ENCODE results near the gene FRAS1.

The FRAS1 gene

GRCh38 chr4:78560296-78560963 lies 503.3 kb downstream of the FRAS1 start:
- DNase-seq: no peak

- no peak for DNase-seq
Observed at GRCh38 chr4:78561677-78562076, 504.6 kb downstream of the FRAS1 start.

DNA sequence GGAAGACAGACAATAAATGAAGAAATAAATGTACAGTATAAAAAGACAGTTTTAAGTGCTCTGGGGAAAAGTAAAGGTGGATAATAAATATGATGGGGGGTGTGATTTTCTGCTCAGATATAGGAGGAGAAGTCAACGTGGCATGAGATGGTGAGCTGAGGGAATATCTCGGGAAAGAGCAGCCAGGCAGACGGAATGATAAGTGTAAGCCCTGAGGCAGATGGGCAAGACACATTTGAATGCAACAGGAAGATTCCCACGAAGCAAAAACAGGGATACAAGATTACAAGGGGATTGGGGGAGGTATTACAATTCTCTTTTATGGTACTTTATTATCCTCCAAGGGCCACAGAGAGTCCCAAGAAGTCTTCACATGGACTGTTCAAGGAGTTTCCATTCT lies 505.6 kb downstream of the FRAS1 start:
- DNase-seq: no peak

DNA sequence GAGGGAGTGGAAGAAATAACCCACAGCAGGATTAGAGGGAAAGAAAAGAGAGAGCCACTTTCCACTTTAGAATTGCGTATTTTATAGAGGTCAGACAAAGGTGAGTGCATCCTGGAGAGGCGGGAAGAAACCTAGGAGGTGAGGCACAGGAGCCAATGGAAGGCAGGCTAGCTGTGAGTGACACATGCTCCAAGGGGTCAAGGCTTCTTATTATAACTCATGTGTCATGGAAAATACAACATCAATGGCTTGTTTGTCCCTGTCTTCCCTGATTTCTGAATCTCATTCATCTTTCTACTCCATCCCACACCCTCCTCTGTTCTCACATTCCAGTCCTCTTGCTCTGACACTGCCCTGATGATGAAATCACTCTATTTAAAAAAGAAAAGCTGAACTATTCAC lies 508.8 kb downstream of the FRAS1 start:
- DNase-seq: no peak

DNA sequence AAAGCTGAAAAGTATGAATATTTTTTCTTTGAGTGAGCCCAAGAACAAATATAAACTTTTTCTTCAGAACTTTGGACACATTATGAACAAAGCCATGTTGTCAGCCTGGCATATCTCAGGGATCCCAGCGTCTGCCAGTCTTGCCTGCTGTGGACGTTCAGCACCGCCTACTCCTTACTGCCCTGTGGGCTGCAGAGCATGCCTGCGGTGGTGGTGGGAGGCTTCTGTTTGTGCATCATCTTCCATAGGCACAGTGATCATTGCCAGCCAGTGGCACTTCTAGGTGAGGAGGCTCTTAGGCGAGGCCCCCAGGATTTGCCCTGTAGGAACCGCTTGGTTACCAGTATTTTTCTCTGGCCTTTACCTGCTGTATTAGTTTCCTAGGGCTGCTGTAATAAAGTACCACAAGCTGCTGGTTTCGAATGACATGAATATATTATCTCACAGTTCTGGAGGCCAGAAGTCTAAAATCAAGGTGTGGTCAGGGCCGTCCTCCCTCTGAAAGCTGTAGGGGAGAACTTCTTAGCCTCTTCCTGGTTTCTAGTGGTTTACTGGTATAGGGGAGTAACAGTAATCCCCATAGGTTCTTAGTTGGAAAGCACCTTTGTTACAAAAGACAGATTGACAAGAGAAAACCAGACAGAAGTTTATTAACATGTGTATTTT lies 509.8 kb downstream of the FRAS1 start:
- DNase-seq: no peak

- DNase-seq: no peak
Observed at GRCh38 chr4:78567500-78568060, 510.5 kb downstream of the FRAS1 start.

- DNase-seq: no peak
Observed at GRCh38 chr4:78568640-78569305, 511.6 kb downstream of the FRAS1 start.

DNA sequence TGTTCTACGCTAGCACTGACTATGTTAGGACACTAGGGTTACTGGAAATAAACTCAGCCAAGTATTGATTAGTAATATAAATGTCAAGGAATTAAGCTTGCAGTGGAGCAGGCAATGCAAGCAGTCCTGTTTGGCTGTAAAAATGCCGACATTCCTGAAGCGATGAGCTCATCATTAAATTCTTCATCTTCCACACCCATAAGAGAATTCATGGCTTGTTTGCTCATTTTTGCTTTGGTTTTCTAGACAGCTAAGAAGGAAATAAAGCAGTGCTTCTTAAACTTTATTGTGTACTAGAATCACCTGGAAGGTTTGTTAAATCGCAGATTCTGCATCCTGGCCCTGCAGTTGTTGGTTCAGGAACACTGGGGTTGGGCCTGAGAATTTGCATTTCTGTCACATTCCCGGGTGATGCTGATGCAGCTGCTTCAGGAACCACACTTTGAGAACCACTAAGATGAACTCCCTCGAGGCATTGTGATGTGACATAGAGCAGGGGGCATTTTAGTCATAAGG lies 512.2 kb downstream of the FRAS1 start:
- no peak for DNase-seq

DNA sequence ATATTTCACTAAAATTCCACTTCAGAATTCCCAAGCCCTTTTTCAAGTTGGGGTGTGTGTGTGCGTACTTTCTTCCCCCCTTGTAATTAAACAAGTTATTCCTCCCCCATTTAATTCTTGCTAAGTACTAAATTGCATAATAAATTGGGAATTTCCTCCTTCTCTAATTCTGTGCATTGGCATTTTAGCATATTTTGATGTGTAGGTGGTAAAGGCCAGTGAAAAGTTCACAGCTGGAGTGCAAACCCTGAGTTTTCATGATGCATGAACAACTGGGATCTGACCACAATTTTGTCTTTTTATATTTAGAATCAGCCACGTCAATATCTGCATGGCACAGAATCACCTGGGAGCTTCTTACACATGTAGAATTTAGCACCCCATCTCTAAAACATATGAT lies 513.0 kb downstream of the FRAS1 start:
- no peak for DNase-seq

GRCh38 chr4:78571804-78572203 lies 514.7 kb downstream of the FRAS1 start:
- no peak for DNase-seq

DNA sequence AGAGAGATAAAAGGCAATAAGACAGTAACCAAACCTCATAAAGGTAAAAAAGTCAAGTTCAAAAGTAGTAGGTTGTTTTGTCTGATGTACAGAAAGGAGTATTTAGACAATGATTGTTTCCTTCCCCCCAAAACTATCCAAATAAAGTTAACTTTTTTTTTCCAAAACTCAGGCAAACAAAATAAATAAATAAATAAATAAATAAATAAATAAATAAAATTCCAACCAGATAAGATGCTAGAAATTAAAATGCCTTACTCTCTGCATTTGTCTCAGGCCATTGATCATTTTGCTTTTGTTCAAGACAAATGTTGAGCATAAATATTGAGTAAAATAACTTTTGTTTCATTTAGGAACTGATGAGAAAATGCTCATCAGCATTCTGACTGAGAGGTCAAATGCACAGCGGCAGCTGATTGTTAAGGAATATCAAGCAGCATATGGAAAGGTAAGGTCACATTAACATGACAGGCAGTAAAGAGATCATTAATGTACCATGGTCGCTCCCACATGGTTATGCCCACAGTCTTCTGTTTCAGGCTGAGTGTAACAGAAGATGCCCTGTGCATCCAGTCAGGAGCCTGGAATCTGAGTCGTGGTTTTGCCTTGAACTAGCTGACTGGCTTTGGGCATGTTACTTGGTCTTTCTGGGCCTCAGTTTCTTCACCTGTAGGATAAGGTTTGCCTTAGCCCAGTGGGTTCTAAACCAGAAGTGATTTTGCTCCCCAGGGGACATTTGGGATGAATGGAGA lies 521.7 kb downstream of the FRAS1 start:
- DNase-seq: no peak

DNA sequence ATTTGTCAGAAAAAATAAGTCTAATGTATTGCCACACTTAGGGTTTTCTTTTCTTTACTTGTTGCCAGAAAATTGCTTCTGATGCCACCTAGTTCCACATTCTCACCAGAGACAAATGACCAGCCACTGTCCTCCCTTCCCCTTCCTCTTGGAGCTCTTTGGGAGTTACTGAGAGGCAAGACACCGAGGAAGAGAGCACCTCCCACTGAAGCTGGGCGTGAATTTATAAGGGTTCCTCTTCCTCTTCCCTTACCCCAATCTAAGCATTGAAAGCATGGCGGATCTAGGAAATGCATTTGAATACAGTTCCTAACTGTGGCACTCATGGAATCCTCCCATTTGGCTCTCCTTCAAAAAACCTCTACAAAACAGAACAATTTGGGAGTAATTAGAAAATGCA lies 524.5 kb downstream of the FRAS1 start:
- DNase-seq: peak; percentile 22 to 32

DNA sequence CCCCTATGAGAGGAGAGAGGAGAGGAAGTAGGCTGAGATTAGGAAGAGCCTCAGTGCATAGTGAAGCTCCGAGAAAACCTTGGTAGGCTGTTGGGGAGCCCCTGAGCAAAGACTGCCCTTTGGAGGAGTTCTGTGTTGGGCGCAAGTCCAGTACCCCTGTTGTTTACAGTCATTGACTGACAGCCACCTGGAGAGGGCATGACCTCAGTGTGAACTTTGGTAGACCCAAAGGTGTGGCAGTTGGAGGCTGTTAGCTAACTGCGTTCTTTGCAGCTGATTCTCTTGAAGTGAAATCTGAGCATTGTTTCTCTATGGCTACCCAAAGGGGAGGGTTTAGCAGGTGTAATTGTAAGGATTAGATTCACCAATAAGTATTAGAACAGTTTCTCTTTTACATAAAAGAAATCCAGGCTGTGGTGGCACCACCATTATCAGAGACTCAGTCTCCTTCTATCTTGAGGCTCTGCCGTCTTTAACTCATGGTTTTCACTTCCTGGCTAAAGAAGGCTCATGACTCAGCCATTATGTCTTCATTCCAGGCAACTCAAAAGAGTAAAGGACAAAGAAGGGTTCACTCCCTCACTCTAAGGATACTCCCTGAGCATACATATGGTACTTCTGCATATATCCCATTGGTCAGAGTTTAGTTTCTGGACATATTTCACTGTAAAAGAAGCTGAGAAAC lies 527.9 kb downstream of the FRAS1 start:
- no peak for DNase-seq

- no peak for DNase-seq
Observed at GRCh38 chr4:78585633-78586032, 528.5 kb downstream of the FRAS1 start.

DNA sequence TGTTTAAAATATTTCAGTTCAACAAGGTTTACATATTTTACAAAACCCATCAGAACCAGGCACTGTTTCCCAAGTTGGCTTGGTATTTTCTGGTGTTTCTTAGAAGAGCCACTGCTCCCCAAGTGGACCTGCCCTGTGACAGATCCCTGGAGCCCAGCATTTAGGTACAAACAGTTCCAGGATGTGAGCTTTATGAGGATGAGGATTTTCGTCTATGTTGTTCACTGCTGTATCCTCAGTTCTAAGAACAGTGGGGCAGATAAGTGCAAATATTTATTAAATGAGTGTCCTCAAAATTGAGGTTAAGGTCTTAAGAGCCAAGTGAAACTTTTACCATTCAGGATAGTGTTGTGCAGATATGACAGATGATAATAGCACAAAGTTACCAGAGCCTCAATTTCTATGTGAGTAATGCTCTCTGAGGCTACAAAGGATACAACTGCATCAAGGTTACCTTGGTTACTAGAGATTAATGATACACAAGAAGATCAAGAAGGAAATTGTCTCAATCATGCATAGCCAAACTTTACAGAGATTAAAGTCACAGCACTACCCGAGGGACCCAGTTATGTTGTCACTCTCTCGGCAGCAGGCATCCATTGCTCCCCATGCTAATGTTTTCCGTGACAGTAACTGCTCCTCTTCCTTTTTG lies 531.9 kb downstream of the FRAS1 start:
- no peak for DNase-seq

DNA sequence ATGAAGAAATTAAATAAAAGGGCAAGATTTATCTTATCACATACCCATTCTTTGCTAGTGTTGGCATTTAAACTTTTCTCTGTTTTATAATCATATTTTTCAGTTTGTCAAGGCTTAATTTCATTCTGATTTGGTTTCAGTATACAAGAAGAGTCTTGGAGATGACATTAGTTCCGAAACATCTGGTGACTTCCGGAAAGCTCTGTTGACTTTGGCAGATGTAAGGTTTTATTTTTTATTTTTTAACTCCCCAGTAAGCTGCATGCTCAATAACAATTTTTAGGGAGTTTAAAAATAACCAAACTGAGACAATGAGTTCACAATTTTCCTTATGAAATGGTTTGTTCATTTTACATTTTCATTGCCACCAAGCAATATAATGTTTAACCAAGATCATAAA lies 534.3 kb downstream of the FRAS1 start:
- DNase-seq: no peak

DNA sequence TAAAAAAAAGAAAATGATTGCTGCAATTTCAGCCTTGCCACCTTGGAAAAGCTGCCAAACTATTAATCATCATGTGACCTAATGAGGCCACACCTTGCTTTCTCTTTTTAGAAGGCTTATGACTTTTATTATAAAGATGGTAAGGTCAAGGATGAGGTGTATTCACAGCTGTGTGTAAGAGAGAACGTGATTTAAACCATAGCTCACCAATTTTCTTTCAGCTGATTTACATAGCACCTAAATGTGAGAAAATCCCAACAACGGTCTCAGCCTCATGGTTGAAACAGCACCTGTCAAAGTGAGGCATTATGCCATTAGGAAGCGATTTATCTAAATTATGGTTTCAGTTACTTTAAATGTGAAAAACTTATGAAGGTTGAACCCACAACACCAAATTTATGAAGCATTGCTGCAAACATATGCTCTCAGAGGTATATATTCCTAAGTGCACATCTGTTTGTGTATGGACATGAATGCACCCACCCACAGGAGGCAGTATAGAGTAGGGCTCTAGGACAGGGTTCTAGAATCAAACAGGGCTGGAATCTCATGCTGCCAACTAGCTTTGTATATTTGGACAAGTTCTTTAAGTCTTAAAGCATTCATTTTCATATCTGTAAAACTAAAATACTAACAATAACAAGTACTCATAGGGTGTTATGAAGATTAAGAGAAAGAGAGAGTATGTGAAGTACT lies 535.1 kb downstream of the FRAS1 start:
- DNase-seq: peak; percentile 31 to 56
